Astrocyte (in vitro differentiated cells and primary cell): ENCODE data around the gene DCHS2. TPM values are rescaled to one million over a fixed set of nuclear protein-coding genes. Genes with fewer than 3 reads are reported as not detected.

Experiments
- DNase-seq: peaks from one replicate; pipeline ENCODE4 v3.0.0-alpha.2; 2010; ENCODE audit warnings: low read depth
- FAIRE-seq: peaks from 2 replicates; lab custom pipeline; 2011; peaks lifted over from hg19 to GRCh38; lab: Jason Lieb, UNC
- H2AFZ ChIP-seq: 2 replicates; pipeline ENCODE4 v1.6.0; 2012; ENCODE audit warnings: low read depth, low read length, inconsistent platforms
- H3K27ac ChIP-seq: 2 replicates; pipeline ENCODE4 v1.5.1; 2011; ENCODE audit warnings: low read depth, low read length, inconsistent platforms
- H3K27me3 ChIP-seq: 2 replicates; pipeline ENCODE4 v1.6.0; 2011; ENCODE audit warnings: low read length, inconsistent platforms; ENCODE audit not compliant: insufficient read depth
- H3K36me3 ChIP-seq: 2 replicates; pipeline ENCODE4 v1.5.1; 2011; ENCODE audit warnings: low read length, inconsistent platforms; ENCODE audit not compliant: insufficient read depth
- H3K4me1 ChIP-seq: 2 replicates; pipeline ENCODE4 v1.5.1; 2011; ENCODE audit warnings: low read length, inconsistent platforms; ENCODE audit not compliant: insufficient read depth
- H3K4me2 ChIP-seq: 2 replicates; pipeline ENCODE4 v1.6.0; 2012; ENCODE audit warnings: low read length, inconsistent platforms
- H3K4me3 ChIP-seq: 2 replicates; pipeline ENCODE4 v1.5.1; 2011; ENCODE audit warnings: low read depth, mild to moderate bottlenecking, low read length, inconsistent platforms; ENCODE audit not compliant: insufficient read depth
- H3K79me2 ChIP-seq: 2 replicates; pipeline ENCODE4 v1.6.0; 2012; ENCODE audit warnings: mild to moderate bottlenecking, low read length, inconsistent platforms; ENCODE audit not compliant: insufficient read depth
- H3K9ac ChIP-seq: 2 replicates; pipeline ENCODE4 v1.6.0; 2012; ENCODE audit warnings: mild to moderate bottlenecking, low read length, inconsistent platforms
- H3K9me3 ChIP-seq: 2 replicates; pipeline ENCODE4 v1.5.1; 2012; ENCODE audit warnings: low read depth, mild to moderate bottlenecking, low read length, inconsistent platforms; ENCODE audit not compliant: insufficient read depth
- H4K20me1 ChIP-seq: 2 replicates; pipeline ENCODE4 v1.6.0; 2012; ENCODE audit warnings: low read length, inconsistent platforms; ENCODE audit not compliant: insufficient read depth
- H3K27ac Mint-ChIP-seq: one replicate; pipeline ENCODE4 v1.8.0; 2021; ENCODE audit warnings: mild to moderate bottlenecking, mixed read lengths; ENCODE audit not compliant: unreplicated experiment
- H3K27me3 Mint-ChIP-seq: one replicate; pipeline ENCODE4 v1.8.0; 2021; ENCODE audit warnings: low read depth, mixed read lengths; ENCODE audit not compliant: unreplicated experiment
- H3K36me3 Mint-ChIP-seq: one replicate; pipeline ENCODE4 v1.8.0; 2021; ENCODE audit warnings: low read depth, mixed read lengths; ENCODE audit not compliant: unreplicated experiment
- H3K4me1 Mint-ChIP-seq: one replicate; pipeline ENCODE4 v1.8.0; 2021; ENCODE audit warnings: low read depth, mixed read lengths; ENCODE audit not compliant: unreplicated experiment
- H3K4me3 Mint-ChIP-seq: one replicate; pipeline ENCODE4 v1.8.0; 2021; ENCODE audit warnings: mild to moderate bottlenecking, moderate library complexity, mixed read lengths; ENCODE audit not compliant: unreplicated experiment
- H3K9me3 Mint-ChIP-seq: one replicate; pipeline ENCODE4 v1.8.0; 2021; ENCODE audit warnings: mild to moderate bottlenecking, mixed read lengths; ENCODE audit not compliant: unreplicated experiment
- CTCF ChIP-seq: IDR thresholded peaks from 2 replicates; pipeline ENCODE4 v1.5.1; 2011; ENCODE audit warnings: low read depth, mild to moderate bottlenecking, inconsistent platforms, low read length, moderate library complexity; ENCODE audit not compliant: insufficient read depth
- EZH2 ChIP-seq: IDR thresholded peaks from 2 replicates; pipeline ENCODE4 v1.6.1; 2012; ENCODE audit warnings: mild to moderate bottlenecking, low read length, inconsistent platforms; ENCODE audit not compliant: insufficient read depth
- total RNA-seq: library from RNA; stranded (reverse); gene quantifications from 2 replicates; pipeline ENCODE4 v1.2.1, GENCODE V29; 2021

DCHS2 gene
- total RNA-seq, 1 donor from 2014 or later = 0.25 TPM

GRCh38 chr4:154424810-154425484 lies 66.7 kb downstream of the DCHS2 start:
- Histone ChIP-seq H3K9me3 (no peaks in the 10 kb centered on the region), H3K27ac (no peak overlapping the region), H3K4me2 (no peak overlapping the region), H3K27me3 (no peaks in the 10 kb centered on the region), H3K9ac (no peak overlapping the region), H2AFZ (no peak overlapping the region), H4K20me1 (no peaks in the 10 kb centered on the region), H3K4me1 (no peaks in the 10 kb centered on the region), H3K4me3 (no peak overlapping the region), H3K79me2 (no peaks in the 10 kb centered on the region), H3K36me3 (no peaks in the 10 kb centered on the region)
- no peak for TF ChIP-seq EZH2
- TF ChIP-seq CTCF = no peak
- no peaks in the 10 kb centered on the region for H3K9me3 Mint-ChIP-seq
- H3K36me3 Mint-ChIP-seq = no peaks in the 10 kb centered on the region
- no peak for DNase-seq
- H3K4me1 Mint-ChIP-seq = no peaks in the 10 kb centered on the region
- H3K27me3 Mint-ChIP-seq = peaks cover 48% of the 10 kb centered on the region
- no peak for FAIRE-seq
- no peak overlapping the region for H3K4me3 Mint-ChIP-seq
- no peak overlapping the region for H3K27ac Mint-ChIP-seq

GRCh38 chr4:154422152-154422551 lies 69.4 kb downstream of the DCHS2 start:
- Histone ChIP-seq H3K4me3 (no peak overlapping the region), H3K9ac (no peak overlapping the region), H2AFZ (no peak overlapping the region), H3K4me1 (no peaks in the 10 kb centered on the region), H3K27me3 (peaks cover 3% of the 10 kb centered on the region), H3K9me3 (no peaks in the 10 kb centered on the region), H4K20me1 (no peaks in the 10 kb centered on the region), H3K27ac (no peak overlapping the region), H3K36me3 (no peaks in the 10 kb centered on the region), H3K79me2 (no peaks in the 10 kb centered on the region), H3K4me2 (no peak overlapping the region)
- Mint-ChIP-seq H3K9me3 (no peaks in the 10 kb centered on the region), H3K36me3 (no peaks in the 10 kb centered on the region), H3K4me1 (peaks cover 4% of the 10 kb centered on the region), H3K27me3 (peaks cover 40% of the 10 kb centered on the region), H3K27ac (no peak overlapping the region), H3K4me3 (no peak overlapping the region)
- no peak for DNase-seq
- FAIRE-seq = no peak
- no peak for TF ChIP-seq EZH2
- TF ChIP-seq CTCF = no peak

- peaks cover 40% of the 10 kb centered on the region for H3K27me3 Mint-ChIP-seq
These were observed 70.0 kb downstream of the DCHS2 start for GRCh38 chr4:154421618-154422017.

More at GRCh38 chr4:154421618-154422017, 70.0 kb downstream of the DCHS2 start:
- Histone ChIP-seq H3K4me1 (peaks cover under 1% of the 10 kb centered on the region), H3K9me3 (no peaks in the 10 kb centered on the region), H3K27me3 (peaks cover 4% of the 10 kb centered on the region), H4K20me1 (no peaks in the 10 kb centered on the region), H3K4me3 (no peak overlapping the region), H3K27ac (no peak overlapping the region), H3K4me2 (no peak overlapping the region), H3K36me3 (no peaks in the 10 kb centered on the region), H2AFZ (no peak overlapping the region), H3K79me2 (no peaks in the 10 kb centered on the region), H3K9ac (no peak overlapping the region)
- H3K4me3 Mint-ChIP-seq = no peak overlapping the region
- H3K36me3 Mint-ChIP-seq = no peaks in the 10 kb centered on the region
- TF ChIP-seq EZH2 (no peak), CTCF (no peak)
- no peaks in the 10 kb centered on the region for H3K9me3 Mint-ChIP-seq
- H3K4me1 Mint-ChIP-seq = peaks cover 5% of the 10 kb centered on the region
- no peak overlapping the region for H3K27ac Mint-ChIP-seq
- DNase-seq (no peak), FAIRE-seq (no peak)
